PC-9 (cell line): ENCODE data around the gene PDZD4. TPM values are rescaled to one million over a fixed set of nuclear protein-coding genes. Genes with fewer than 3 reads are reported as not detected.

ENCODE experiments used
- BruUV-seq: library from RNA; stranded (reverse); fragments of 400-500 nt; replicated peaks from 2 replicates; lab custom pipeline; 2021; lab: Mats Ljungman, UMichigan
- CTCF ChIA-PET: fragments of 300-600 bp; sonication (Branson Sonifier 250); formaldehyde crosslinking; loops from one replicate; lab custom pipeline; 2022; ENCODE audit warnings: antibody characterized with exemption; lab: Charles Lee
- POLR2A ChIA-PET: fragments of 300-600 bp; sonication (Branson Sonifier 250); formaldehyde crosslinking; loops from one replicate; lab custom pipeline; 2022; ENCODE audit warnings: antibody characterized with exemption; ENCODE audit not compliant: unreplicated experiment; lab: Charles Lee
- DNase-seq, 2 experiments: peaks; one replicate each; pipeline versions ENCODE4 v3.0.0 to v3.0.0-alpha.2; 2015 to 2022; ENCODE audit warnings: mixed read lengths in 1 of 2
- H2AFZ ChIP-seq: fragments of 200-600 bp; sonication (generic); 2 replicates; pipeline ENCODE4 v1.8.1; 2017; ENCODE audit warnings: antibody characterized with exemption
- H3F3A ChIP-seq: fragments of 200-600 bp; sonication (generic); 2 replicates; pipeline ENCODE4 v1.8.1; 2017; ENCODE audit warnings: antibody characterized with exemption, mild to moderate bottlenecking, low read depth; ENCODE audit not compliant: insufficient read depth
- H3K27ac ChIP-seq: fragments of 200-600 bp; sonication (generic); 2 replicates; pipeline ENCODE4 v1.6.1; 2016; ENCODE audit warnings: mixed run types
- H3K27me3 ChIP-seq: fragments of 200-600 bp; sonication (generic); 2 replicates; pipeline ENCODE4 v1.6.1; 2016; ENCODE audit warnings: low read depth, mixed run types; ENCODE audit not compliant: insufficient read depth
- H3K36me3 ChIP-seq: fragments of 200-600 bp; sonication (generic); 2 replicates; pipeline ENCODE4 v1.6.1; 2016; ENCODE audit warnings: low read depth, mixed run types
- H3K4me1 ChIP-seq: fragments of 200-600 bp; sonication (generic); replicated peaks from 2 replicates; pipeline ENCODE4 v1.6.1; 2016; ENCODE audit warnings: mixed run types; ENCODE audit not compliant: insufficient read depth
- H3K4me2 ChIP-seq: fragments of 200-600 bp; sonication (generic); 2 replicates; pipeline ENCODE4 v1.6.1; 2017; ENCODE audit warnings: mixed run types
- H3K4me3 ChIP-seq: fragments of 200-600 bp; sonication (generic); 2 replicates; pipeline ENCODE4 v1.6.1; 2016; ENCODE audit warnings: mixed run types
- H3K79me2 ChIP-seq: fragments of 200-600 bp; sonication (generic); 2 replicates; pipeline ENCODE4 v1.6.1; 2017; ENCODE audit warnings: low read depth, mixed run types
- H3K9me2 ChIP-seq: fragments of 200-600 bp; sonication (generic); 2 replicates; pipeline ENCODE4 v1.8.1; 2017; ENCODE audit warnings: mild to moderate bottlenecking; ENCODE audit not compliant: insufficient read depth
- H3K9me3 ChIP-seq: fragments of 200-600 bp; sonication (generic); 2 replicates; pipeline ENCODE4 v1.8.1; 2016; ENCODE audit warnings: low read depth; ENCODE audit not compliant: insufficient read depth
- H4K20me1 ChIP-seq: fragments of 200-600 bp; sonication (generic); 2 replicates; pipeline ENCODE4 v1.8.1; 2017; ENCODE audit not compliant: insufficient read depth
- EZH2 ChIP-seq: fragments of 200-600 bp; sonication (generic); IDR thresholded peaks from 2 replicates; pipeline ENCODE4 v1.8.0; 2017; ENCODE audit warnings: antibody characterized with exemption, low read depth
- intact Hi-C: fragments of 100-400 bp; cut with micrococcal nuclease; formaldehyde crosslinking; loops from one replicate; pipeline ENCODE4 v1.10.0; 2022; ENCODE audit not compliant: unreplicated experiment
- total RNA-seq: library from RNA; stranded (reverse); gene quantifications from 2 replicates; pipeline ENCODE4 v1.2.3, GENCODE V29; 2021
- TF ChIP-seq, protein P1 (sequence below): fragments of 200-600 bp; sonication (generic); conservative IDR thresholded peaks from 2 replicates; pipeline ENCODE4 v1.6.1; 2017; ENCODE audit warnings: mixed run types, antibody characterized with exemption, mild to moderate bottlenecking, moderate library complexity

Gene PDZD4
- total RNA-seq, 1 experiment from 2014 or later, result 0.17 TPM

DNA sequence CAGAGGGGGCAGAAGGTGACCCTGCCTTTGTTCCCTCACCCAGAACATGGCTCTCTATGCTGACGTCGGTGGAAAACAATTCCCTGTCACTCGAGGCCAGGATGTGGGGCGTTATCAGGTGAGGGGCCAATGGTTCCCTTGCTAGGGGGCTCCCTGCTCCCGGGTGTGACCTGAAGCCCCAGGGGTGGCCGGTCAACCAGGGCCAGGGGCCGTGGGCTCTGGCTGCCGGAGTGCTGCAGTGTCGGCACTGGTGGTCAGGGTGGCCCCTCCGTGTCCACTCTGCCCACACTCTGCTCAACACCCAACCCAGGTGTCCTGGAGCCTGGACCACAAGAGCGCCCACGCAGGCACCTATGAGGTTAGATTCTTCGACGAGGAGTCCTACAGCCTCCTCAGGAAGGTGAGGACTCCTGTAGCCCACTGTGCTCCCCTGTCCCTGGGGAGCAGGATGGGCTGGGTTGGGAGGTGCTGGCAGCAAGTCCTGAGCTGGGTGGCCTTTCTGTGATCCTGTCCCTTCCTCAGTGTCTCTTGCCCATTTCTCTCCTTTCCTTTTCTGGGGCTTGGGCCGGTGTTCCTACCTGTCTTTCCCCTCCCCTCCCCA is 32.8 kb downstream of the PDZD4 start:
- no TSS peak for BruUV-seq

DNA sequence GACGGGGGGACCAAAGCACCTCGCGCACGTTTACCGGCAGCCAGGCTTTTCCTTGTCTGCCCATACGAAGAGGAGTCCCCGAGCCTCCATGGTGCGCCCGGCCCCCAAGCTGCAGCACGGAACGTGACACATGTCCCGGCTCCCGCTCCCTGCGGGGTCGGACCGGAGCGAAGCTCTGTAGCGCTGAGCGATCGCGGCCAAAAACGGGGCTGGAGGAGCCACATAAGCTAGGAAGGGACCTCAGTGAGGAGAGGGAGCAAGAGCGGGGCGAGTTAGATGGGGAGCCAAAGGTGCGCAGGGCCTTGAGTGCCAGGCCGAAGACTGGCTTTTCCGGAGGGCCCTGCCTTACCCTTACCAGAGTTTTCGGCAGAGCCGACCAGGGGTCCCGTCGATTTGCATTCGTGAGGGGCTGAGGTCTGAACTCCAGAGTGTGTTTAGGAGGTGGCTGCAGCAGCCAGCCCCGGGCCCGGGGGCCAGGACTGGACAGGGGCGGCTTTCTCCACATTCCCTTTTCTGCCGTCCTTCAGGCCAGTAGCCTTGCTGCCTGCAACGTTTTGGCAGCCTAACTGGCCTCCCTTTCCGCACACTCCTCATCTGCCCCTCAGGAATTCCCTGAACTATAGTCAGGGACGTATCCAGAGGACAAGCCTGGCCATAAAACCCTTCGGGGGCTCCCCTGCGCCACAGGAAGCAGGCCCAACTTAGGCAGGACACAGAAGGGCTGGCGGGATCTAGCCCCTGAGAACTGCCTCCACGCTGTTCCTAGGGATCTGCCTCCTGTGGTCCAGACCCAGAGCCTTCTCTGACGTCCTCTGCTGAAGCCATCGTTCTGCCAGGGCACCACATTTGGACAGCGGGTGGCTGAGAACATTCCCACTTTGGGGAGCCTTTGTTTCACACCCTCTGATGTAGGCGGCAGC is 35.2 kb downstream of the PDZD4 start:
- intact Hi-C loops, result loop anchor here (1.0 to 10.0 kb wide), 5 partner anchors 29 to 133 kb away; partner anchors contain the start of gene L1CAM
- H3F3A ChIP-seq, result peaks cover 5% of the 10 kb centered on the region; the same call in 1 of the 2 replicates
- POLR2A ChIA-PET, result interaction anchor here (0.5 to 0.6 kb wide), 2 partner anchors 116 to 540 kb away, joined by 3 read pairs; no protein-coding TSS in a partner anchor
- CTCF ChIA-PET, result no interaction called here
- H3K9me2 ChIP-seq, result no peaks in the 10 kb centered on the region
- H3K9me3 ChIP-seq, result no peaks in the 10 kb centered on the region
- no peak for DNase-seq
- peak overlapping the region; percentile 93 for H3K4me3 ChIP-seq
- H3K27me3 ChIP-seq, result no peaks in the 10 kb centered on the region
- H2AFZ ChIP-seq, result peak overlapping the region; percentile 85
- no peaks in the 10 kb centered on the region for H3K36me3 ChIP-seq
- peak overlapping the region; percentile 49; the same call in 1 of the 2 replicates for H3K27ac ChIP-seq
- peaks cover 46% of the 10 kb centered on the region for H3K79me2 ChIP-seq
- BruUV-seq, result TSS peak; percentile 66
- no peaks in the 10 kb centered on the region for H4K20me1 ChIP-seq
- H3K4me2 ChIP-seq, result peak overlapping the region; percentile 98
- H3K4me1 ChIP-seq, result peaks cover 15% of the 10 kb centered on the region; the same call in 1 of the 2 replicates
- no peak for TF ChIP-seq EZH2
- TF ChIP-seq, protein P1, sequence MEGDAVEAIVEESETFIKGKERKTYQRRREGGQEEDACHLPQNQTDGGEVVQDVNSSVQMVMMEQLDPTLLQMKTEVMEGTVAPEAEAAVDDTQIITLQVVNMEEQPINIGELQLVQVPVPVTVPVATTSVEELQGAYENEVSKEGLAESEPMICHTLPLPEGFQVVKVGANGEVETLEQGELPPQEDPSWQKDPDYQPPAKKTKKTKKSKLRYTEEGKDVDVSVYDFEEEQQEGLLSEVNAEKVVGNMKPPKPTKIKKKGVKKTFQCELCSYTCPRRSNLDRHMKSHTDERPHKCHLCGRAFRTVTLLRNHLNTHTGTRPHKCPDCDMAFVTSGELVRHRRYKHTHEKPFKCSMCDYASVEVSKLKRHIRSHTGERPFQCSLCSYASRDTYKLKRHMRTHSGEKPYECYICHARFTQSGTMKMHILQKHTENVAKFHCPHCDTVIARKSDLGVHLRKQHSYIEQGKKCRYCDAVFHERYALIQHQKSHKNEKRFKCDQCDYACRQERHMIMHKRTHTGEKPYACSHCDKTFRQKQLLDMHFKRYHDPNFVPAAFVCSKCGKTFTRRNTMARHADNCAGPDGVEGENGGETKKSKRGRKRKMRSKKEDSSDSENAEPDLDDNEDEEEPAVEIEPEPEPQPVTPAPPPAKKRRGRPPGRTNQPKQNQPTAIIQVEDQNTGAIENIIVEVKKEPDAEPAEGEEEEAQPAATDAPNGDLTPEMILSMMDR, result no peak

More for the DNA sequence above, 32.8 kb downstream of the PDZD4 start:
- CTCF ChIA-PET, result no interaction called here
- H4K20me1 ChIP-seq, result no peaks in the 10 kb centered on the region
- H3K79me2 ChIP-seq, result peaks cover 35% of the 10 kb centered on the region
- H3K36me3 ChIP-seq, result no peaks in the 10 kb centered on the region
- H3K9me3 ChIP-seq, result no peaks in the 10 kb centered on the region
- no peak for DNase-seq
- intact Hi-C loops, result loop anchor here (10.0 kb wide), 1 partner anchor 87 kb away; the partner anchor contains the start of gene L1CAM
- H3K4me3 ChIP-seq, result no peak overlapping the region
- TF ChIP-seq EZH2, result no peak
- TF ChIP-seq, protein P1, result no peak
- no peak overlapping the region for H3K27ac ChIP-seq
- peaks cover 5% of the 10 kb centered on the region; the same call in 1 of the 2 replicates for H3F3A ChIP-seq
- no peaks in the 10 kb centered on the region for H3K27me3 ChIP-seq
- POLR2A ChIA-PET, result no interaction called here
- no peak overlapping the region for H2AFZ ChIP-seq
- H3K4me1 ChIP-seq, result peaks cover 15% of the 10 kb centered on the region; the same call in 1 of the 2 replicates
- H3K9me2 ChIP-seq, result no peaks in the 10 kb centered on the region
- no peak overlapping the region for H3K4me2 ChIP-seq
